ENCODE measurements around the gene GNLY. TPM values are rescaled to one million over a fixed set of nuclear protein-coding genes. Genes with fewer than 3 reads are reported as not detected.

Gene GNLY
- total and polyA plus RNA-seq, 2 of the 13 experiments (the other 11 are each of a cell fraction or from before 2014, with no cell fraction given), result not detected

DNA sequence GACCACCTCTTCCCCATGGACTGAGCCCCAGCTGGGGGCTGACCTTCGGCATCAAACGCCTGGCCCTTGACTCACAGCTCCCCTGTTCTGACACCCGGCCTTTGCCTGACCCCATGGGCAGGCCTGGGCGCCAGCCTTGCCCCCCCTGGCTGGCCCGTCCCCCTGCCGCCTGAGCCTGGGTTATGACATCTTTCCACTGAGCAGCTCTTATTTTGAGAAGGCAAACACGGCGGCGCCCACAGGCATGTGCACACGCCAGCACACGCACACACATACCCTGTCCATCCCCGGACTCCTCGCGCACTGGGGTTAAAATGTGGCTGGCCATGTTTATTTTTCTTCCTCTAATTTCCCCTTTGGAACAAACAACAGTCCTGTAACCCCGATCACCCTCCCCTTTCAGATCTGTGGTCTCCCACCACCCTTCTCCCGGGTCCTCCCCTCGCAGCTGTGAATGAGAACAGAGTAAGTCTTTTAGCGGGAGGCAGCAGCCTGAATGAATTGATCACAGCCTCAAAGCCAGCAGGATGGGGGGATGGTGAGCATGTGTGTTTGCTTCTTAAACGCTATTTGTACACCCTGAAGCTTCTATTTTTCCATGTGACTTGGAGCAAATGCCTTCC lies 47.8 kb downstream of the GNLY start (continued):
- TF ChIP-seq, protein P1, sequence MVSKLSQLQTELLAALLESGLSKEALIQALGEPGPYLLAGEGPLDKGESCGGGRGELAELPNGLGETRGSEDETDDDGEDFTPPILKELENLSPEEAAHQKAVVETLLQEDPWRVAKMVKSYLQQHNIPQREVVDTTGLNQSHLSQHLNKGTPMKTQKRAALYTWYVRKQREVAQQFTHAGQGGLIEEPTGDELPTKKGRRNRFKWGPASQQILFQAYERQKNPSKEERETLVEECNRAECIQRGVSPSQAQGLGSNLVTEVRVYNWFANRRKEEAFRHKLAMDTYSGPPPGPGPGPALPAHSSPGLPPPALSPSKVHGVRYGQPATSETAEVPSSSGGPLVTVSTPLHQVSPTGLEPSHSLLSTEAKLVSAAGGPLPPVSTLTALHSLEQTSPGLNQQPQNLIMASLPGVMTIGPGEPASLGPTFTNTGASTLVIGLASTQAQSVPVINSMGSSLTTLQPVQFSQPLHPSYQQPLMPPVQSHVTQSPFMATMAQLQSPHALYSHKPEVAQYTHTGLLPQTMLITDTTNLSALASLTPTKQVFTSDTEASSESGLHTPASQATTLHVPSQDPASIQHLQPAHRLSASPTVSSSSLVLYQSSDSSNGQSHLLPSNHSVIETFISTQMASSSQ (IDR thresholded peaks at IDR 0.05; ENCODE audit: low read depth), result no peak
- TF ChIP-seq, protein P1 (CRISPR knock-in tag; IDR thresholded peaks at IDR 0.05; ENCODE audit: borderline replicate concordance), result no peak
- TF ChIP-seq, protein P2, sequence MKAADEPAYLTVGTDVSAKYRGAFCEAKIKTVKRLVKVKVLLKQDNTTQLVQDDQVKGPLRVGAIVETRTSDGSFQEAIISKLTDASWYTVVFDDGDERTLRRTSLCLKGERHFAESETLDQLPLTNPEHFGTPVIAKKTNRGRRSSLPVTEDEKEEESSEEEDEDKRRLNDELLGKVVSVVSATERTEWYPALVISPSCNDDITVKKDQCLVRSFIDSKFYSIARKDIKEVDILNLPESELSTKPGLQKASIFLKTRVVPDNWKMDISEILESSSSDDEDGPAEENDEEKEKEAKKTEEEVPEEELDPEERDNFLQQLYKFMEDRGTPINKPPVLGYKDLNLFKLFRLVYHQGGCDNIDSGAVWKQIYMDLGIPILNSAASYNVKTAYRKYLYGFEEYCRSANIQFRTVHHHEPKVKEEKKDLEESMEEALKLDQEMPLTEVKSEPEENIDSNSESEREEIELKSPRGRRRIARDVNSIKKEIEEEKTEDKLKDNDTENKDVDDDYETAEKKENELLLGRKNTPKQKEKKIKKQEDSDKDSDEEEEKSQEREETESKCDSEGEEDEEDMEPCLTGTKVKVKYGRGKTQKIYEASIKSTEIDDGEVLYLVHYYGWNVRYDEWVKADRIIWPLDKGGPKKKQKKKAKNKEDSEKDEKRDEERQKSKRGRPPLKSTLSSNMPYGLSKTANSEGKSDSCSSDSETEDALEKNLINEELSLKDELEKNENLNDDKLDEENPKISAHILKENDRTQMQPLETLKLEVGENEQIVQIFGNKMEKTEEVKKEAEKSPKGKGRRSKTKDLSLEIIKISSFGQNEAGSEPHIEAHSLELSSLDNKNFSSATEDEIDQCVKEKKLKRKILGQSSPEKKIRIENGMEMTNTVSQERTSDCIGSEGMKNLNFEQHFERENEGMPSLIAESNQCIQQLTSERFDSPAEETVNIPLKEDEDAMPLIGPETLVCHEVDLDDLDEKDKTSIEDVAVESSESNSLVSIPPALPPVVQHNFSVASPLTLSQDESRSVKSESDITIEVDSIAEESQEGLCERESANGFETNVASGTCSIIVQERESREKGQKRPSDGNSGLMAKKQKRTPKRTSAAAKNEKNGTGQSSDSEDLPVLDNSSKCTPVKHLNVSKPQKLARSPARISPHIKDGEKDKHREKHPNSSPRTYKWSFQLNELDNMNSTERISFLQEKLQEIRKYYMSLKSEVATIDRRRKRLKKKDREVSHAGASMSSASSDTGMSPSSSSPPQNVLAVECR (CRISPR knock-in tag; IDR thresholded peaks at IDR 0.05; ENCODE audit: borderline replicate concordance), result peak; percentile 43; the same call in 1 of the 2 replicates
- TF ChIP-seq GABPB1 (CRISPR knock-in tag; IDR thresholded peaks at IDR 0.05) (peak; percentile 27; the same call in 1 of the 2 replicates), DPF2 (CRISPR knock-in tag; IDR thresholded peaks at IDR 0.05; ENCODE audit: borderline replicate concordance, low read depth) (no peak), HHEX (CRISPR knock-in tag; IDR thresholded peaks at IDR 0.05) (no peak), DMAP1 (CRISPR knock-in tag; IDR thresholded peaks at IDR 0.05) (peak; percentile 41; the same call in 1 of the 2 replicates), NR2F1 (CRISPR knock-in tag; IDR thresholded peaks at IDR 0.05) (no peak), ZNF34 (CRISPR knock-in tag; IDR thresholded peaks at IDR 0.05; ENCODE audit: borderline replicate concordance) (no peak), HNRNPK (IDR thresholded peaks at IDR 0.05; ENCODE audit: low read depth, low read length, poor library complexity, severe bottlenecking) (no peak), U2AF1 (optimal IDR thresholded peaks at IDR 0.05; ENCODE audit: low read depth, low read length) (peak; percentile 9), HNF4A (CRISPR knock-in tag; IDR thresholded peaks at IDR 0.05) (peak; percentile 62; the same call in 1 of the 2 replicates)
- TF ChIP-seq, protein P3, sequence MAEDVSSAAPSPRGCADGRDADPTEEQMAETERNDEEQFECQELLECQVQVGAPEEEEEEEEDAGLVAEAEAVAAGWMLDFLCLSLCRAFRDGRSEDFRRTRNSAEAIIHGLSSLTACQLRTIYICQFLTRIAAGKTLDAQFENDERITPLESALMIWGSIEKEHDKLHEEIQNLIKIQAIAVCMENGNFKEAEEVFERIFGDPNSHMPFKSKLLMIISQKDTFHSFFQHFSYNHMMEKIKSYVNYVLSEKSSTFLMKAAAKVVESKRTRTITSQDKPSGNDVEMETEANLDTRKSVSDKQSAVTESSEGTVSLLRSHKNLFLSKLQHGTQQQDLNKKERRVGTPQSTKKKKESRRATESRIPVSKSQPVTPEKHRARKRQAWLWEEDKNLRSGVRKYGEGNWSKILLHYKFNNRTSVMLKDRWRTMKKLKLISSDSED (CRISPR knock-in tag; IDR thresholded peaks at IDR 0.05), result no peak
- TF ChIP-seq, protein P4, sequence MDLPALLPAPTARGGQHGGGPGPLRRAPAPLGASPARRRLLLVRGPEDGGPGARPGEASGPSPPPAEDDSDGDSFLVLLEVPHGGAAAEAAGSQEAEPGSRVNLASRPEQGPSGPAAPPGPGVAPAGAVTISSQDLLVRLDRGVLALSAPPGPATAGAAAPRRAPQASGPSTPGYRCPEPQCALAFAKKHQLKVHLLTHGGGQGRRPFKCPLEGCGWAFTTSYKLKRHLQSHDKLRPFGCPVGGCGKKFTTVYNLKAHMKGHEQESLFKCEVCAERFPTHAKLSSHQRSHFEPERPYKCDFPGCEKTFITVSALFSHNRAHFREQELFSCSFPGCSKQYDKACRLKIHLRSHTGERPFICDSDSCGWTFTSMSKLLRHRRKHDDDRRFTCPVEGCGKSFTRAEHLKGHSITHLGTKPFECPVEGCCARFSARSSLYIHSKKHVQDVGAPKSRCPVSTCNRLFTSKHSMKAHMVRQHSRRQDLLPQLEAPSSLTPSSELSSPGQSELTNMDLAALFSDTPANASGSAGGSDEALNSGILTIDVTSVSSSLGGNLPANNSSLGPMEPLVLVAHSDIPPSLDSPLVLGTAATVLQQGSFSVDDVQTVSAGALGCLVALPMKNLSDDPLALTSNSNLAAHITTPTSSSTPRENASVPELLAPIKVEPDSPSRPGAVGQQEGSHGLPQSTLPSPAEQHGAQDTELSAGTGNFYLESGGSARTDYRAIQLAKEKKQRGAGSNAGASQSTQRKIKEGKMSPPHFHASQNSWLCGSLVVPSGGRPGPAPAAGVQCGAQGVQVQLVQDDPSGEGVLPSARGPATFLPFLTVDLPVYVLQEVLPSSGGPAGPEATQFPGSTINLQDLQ (CRISPR knock-in tag; IDR thresholded peaks at IDR 0.05), result no peak; the same call in 1 of the 2 replicates
- TF ChIP-seq, protein P5, sequence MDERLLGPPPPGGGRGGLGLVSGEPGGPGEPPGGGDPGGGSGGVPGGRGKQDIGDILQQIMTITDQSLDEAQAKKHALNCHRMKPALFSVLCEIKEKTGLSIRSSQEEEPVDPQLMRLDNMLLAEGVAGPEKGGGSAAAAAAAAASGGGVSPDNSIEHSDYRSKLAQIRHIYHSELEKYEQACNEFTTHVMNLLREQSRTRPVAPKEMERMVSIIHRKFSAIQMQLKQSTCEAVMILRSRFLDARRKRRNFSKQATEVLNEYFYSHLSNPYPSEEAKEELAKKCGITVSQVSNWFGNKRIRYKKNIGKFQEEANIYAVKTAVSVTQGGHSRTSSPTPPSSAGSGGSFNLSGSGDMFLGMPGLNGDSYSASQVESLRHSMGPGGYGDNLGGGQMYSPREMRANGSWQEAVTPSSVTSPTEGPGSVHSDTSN (CRISPR knock-in tag; IDR thresholded peaks at IDR 0.05), result no peak
